B cell (primary cell): ENCODE results near the gene SLC49A3. TPM values are rescaled to one million over a fixed set of nuclear protein-coding genes. Genes with fewer than 3 reads are reported as not detected.

Experiments
- ATAC-seq: fragments of 200-7000 bp; cut with Tn5 transposase; one replicate; pipeline ENCODE4 v1.10.0; 2021; ENCODE audit warnings: low read depth, mild to moderate bottlenecking, moderate number of reproducible peaks, moderate library complexity
- CTCF ChIA-PET: fragments of 350-600 bp; sonication (Branson Sonifier 250); formaldehyde crosslinking; loops from one replicate; lab custom pipeline; 2021; ENCODE audit warnings: antibody characterized with exemption, inconsistent platforms; lab: Charles Lee
- POLR2A ChIA-PET: fragments of 350-600 bp; sonication (Branson Sonifier 250); formaldehyde crosslinking; loops from one replicate; lab custom pipeline; 2021; ENCODE audit warnings: antibody characterized with exemption; lab: Charles Lee
- DNase-seq: peaks from one replicate; pipeline ENCODE4 v3.0.0; 2013
- H2AFZ ChIP-seq: 2 replicates; pipeline ENCODE4 v1.6.1; 2012; ENCODE audit warnings: mild to moderate bottlenecking, low read depth, low read length; ENCODE audit not compliant: insufficient read depth, poor library complexity, severe bottlenecking
- H3K27ac ChIP-seq, 2 donors: 1 replicate in 1 of 2; 2 replicates in 1 of 2; pipeline ENCODE4 v1.5.1; 2012 to 2013; ENCODE audit warnings: low read length in 2 of 2, mild to moderate bottlenecking in 2 of 2, moderate library complexity in 1 of 2
- H3K27me3 ChIP-seq, 4 experiments: fragments of 200-600 bp in 1 of 4; sonication (generic) in 1 of 4; replicated peaks in 1 of 4; 1 replicate in 2 of 4; 2 replicates in 2 of 4; pipeline versions ENCODE4 v1.6.1 to v1.7.0; 2013 to 2016; ENCODE audit warnings: low read length in 3 of 4, mild to moderate bottlenecking in 2 of 4, mixed read lengths in 1 of 4, moderate library complexity in 1 of 4; ENCODE audit not compliant: insufficient read depth in 4 of 4, control insufficient read depth in 3 of 4; ENCODE audit errors: control extremely low read depth in 1 of 4
- H3K36me3 ChIP-seq, 2 experiments: replicated peaks in 1 of 2; 1 replicate in 1 of 2; 2 replicates in 1 of 2; pipeline versions ENCODE4 v1.6.1 to v1.7.1; 2013; ENCODE audit warnings: low read length in 1 of 2; ENCODE audit not compliant: insufficient read depth in 2 of 2, control insufficient read depth in 1 of 2; ENCODE audit errors: control extremely low read depth in 1 of 2, extremely low read depth in 1 of 2
- H3K4me1 ChIP-seq, 2 donors: fragments of 200-600 bp in 1 of 2; sonication (generic) in 1 of 2; 1 replicate in 1 of 2; 2 replicates in 1 of 2; pipeline versions ENCODE4 v1.5.1 to v1.6.1; 2013 to 2017; ENCODE audit warnings: low read length in 2 of 2; ENCODE audit not compliant: control insufficient read depth in 2 of 2, insufficient read depth in 2 of 2
- H3K4me2 ChIP-seq: replicated peaks from 2 replicates; pipeline ENCODE3; 2012; ENCODE audit warnings: mild to moderate bottlenecking, low read depth, low read length; ENCODE audit not compliant: poor library complexity, severe bottlenecking
- H3K4me3 ChIP-seq, 5 experiments: fragments of 200-600 bp in 1 of 5; sonication (generic) in 1 of 5; 1 replicate in 3 of 5; 2 replicates in 2 of 5; pipeline versions ENCODE4 v1.5.1 to v1.7.0; 2011 to 2016; ENCODE audit warnings: low read length in 4 of 5, mild to moderate bottlenecking in 4 of 5, low read depth in 2 of 5, control low read depth in 1 of 5, moderate library complexity in 1 of 5; ENCODE audit not compliant: insufficient read depth in 1 of 5; ENCODE audit errors: control extremely low read depth in 1 of 5, extremely low read depth in 1 of 5
- H3K79me2 ChIP-seq: fragments of 200-600 bp; sonication (generic); one replicate; pipeline ENCODE4 v1.6.0; 2016; ENCODE audit warnings: low read length; ENCODE audit not compliant: control insufficient read depth, insufficient read depth
- H3K9ac ChIP-seq: fragments of 200-600 bp; sonication (generic); 2 replicates; pipeline ENCODE4 v1.6.1; 2017; ENCODE audit warnings: mild to moderate bottlenecking, low read length, moderate library complexity
- H3K9me3 ChIP-seq, 3 donors: one replicate each; pipeline versions ENCODE4 v1.6.1 to v1.7.1; 2013; ENCODE audit warnings: low read length in 2 of 3; ENCODE audit not compliant: control insufficient read depth in 2 of 3, insufficient read depth in 1 of 3; ENCODE audit errors: control extremely low read depth in 1 of 3
- H4K20me1 ChIP-seq: 2 replicates; pipeline ENCODE4 v1.6.0; 2012; ENCODE audit warnings: mild to moderate bottlenecking, low read length; ENCODE audit not compliant: insufficient read depth, control insufficient read depth, poor library complexity, severe bottlenecking
- H3K27ac Mint-ChIP-seq: one replicate; pipeline ENCODE4 v1.8.0; 2021; ENCODE audit warnings: mixed read lengths
- H3K27me3 Mint-ChIP-seq: one replicate; pipeline ENCODE4 v1.8.0; 2021; ENCODE audit warnings: mixed read lengths
- H3K4me1 Mint-ChIP-seq: one replicate; pipeline ENCODE4 v1.8.0; 2021; ENCODE audit warnings: mixed read lengths
- H3K4me3 Mint-ChIP-seq: one replicate; pipeline ENCODE4 v1.8.0; 2021; ENCODE audit warnings: mixed read lengths
- H3K9me3 Mint-ChIP-seq: one replicate; pipeline ENCODE4 v1.8.0; 2022; ENCODE audit warnings: mixed read lengths; ENCODE audit not compliant: insufficient read depth
- EZH2 ChIP-seq: IDR thresholded peaks from 2 replicates; pipeline ENCODE4 v1.6.1; 2012; ENCODE audit warnings: borderline replicate concordance, low read depth, mild to moderate bottlenecking, moderate library complexity, low read length; ENCODE audit not compliant: insufficient read depth, poor library complexity, severe bottlenecking
- WGBS: methylation state at CpG from one replicate; pipeline ENCODE4 v1.1.5; 2013; ENCODE audit warnings: missing lambda C conversion rate; ENCODE audit not compliant: insufficient coverage; 5-methylcytosine and 5-hydroxymethylcytosine counted together
- intact Hi-C: fragments of 100-400 bp; cut with micrococcal nuclease; formaldehyde crosslinking; loops from one replicate; pipeline ENCODE4 v1.10.0; 2022
- polyA plus RNA-seq: library from polyadenylated mRNA; depleted of rRNA; stranded (reverse); fragments of >200 nt; gene quantifications from 2 replicates; pipeline ENCODE4 v1.2.3, GENCODE V29; 2012
- total RNA-seq, 2 donors: library from RNA; stranded (reverse); fragments of 120-200 nt in 1 of 2; gene quantifications; 1 replicate in 1 of 2; 2 replicates in 1 of 2; pipeline versions ENCODE4 v1.2.3 to v1.2.4, GENCODE V29; 2013 to 2022
- TF ChIP-seq, protein P1 (sequence below): fragments of 200-600 bp; IDR thresholded peaks from one replicate; pipeline ENCODE4 v1.8.0; 2022; ENCODE audit warnings: antibody characterized with exemption, mild to moderate bottlenecking

The SLC49A3 gene
- total and polyA plus RNA-seq, 2 donors (not counting 1 experiment from before 2014, with no cell fraction given) = 2.0 to 4.3 TPM

DNA sequence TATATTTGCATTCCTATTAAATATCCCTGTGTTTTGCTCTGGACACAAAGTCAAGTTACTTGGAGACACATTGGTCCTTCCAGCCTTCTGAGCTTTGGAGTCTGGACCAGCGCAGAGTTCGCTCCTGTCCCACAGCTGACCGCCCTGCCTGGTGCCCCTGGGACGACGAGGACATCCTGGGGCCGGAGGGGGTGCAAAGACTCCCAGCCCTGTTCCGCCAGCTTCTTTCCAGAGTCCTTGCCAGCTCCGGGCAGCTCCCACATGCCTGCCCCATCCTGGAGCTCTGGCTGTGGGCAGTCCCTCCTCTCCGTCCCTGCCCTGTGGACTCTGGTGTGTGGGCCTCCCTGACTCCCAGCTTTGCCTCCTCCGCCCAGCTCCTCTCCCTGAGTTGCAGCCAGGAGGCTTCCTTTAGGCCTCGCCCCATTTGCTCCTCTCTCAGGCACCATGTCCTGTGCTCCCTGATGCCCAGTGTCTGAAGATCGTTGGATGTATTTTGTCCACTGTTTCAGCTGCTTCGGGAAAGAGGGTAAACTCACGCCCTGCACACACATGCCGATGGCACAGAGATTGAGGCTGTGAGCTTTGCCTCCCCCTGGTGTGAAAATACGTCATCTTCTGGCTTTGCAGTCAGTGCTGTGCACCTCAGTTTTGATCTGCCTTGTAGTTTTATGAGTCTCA is 11.8 kb upstream of the SLC49A3 start:
- Histone ChIP-seq H4K20me1 (no peaks in the 10 kb centered on the region), H3K79me2 (peaks cover 9% of the 10 kb centered on the region), H2AFZ (no peak overlapping the region), H3K27me3 (no peaks in the 10 kb centered on the region), H3K9me3 (no peaks in the 10 kb centered on the region), H3K4me3 (no peak overlapping the region), H3K4me2 (no peak overlapping the region), H3K9ac (no peak overlapping the region), H3K36me3 (no peaks in the 10 kb centered on the region), H3K27ac (no peak overlapping the region), H3K4me1 (peaks cover 21 to 28% of the 10 kb centered on the region in 2 donors)
- TF ChIP-seq, protein P1, sequence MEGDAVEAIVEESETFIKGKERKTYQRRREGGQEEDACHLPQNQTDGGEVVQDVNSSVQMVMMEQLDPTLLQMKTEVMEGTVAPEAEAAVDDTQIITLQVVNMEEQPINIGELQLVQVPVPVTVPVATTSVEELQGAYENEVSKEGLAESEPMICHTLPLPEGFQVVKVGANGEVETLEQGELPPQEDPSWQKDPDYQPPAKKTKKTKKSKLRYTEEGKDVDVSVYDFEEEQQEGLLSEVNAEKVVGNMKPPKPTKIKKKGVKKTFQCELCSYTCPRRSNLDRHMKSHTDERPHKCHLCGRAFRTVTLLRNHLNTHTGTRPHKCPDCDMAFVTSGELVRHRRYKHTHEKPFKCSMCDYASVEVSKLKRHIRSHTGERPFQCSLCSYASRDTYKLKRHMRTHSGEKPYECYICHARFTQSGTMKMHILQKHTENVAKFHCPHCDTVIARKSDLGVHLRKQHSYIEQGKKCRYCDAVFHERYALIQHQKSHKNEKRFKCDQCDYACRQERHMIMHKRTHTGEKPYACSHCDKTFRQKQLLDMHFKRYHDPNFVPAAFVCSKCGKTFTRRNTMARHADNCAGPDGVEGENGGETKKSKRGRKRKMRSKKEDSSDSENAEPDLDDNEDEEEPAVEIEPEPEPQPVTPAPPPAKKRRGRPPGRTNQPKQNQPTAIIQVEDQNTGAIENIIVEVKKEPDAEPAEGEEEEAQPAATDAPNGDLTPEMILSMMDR = no peak
- TF ChIP-seq EZH2 = no peak
- ChIA-PET POLR2A (no interaction called here), CTCF (interaction anchor here (3.1 kb wide), 1 partner anchor 17 kb away, joined by 13 read pairs; no protein-coding TSS in a partner anchor)
- no peak for DNase-seq
- H3K27me3 Mint-ChIP-seq = no peaks in the 10 kb centered on the region
- H3K27ac Mint-ChIP-seq = peak overlapping the region; percentile 80
- intact Hi-C loops = loop anchor here (10.0 kb wide), 1 partner anchor 234 kb away; the partner anchor contains the start of genes GAK and TMEM175
- ATAC-seq = no peak
- WGBS = 99% methylated on average over 15 of the region's 16 CpGs
- no peaks in the 10 kb centered on the region for H3K9me3 Mint-ChIP-seq
- H3K4me3 Mint-ChIP-seq = peak overlapping the region; percentile 27
- peaks cover 25% of the 10 kb centered on the region for H3K4me1 Mint-ChIP-seq
